Fibroblast of pulmonary artery (primary cell): ENCODE results near the gene ST3GAL5.
A peak's percentile ranks its signal among the peaks of the same experiment; 100 is the strongest.

Experiments used
- DNase-seq: peaks from one replicate; pipeline ENCODE4 v3.0.0-alpha.2; 2010; ENCODE audit warnings: low read depth
- H3K4me3 ChIP-seq: replicated peaks from 2 replicates; pipeline ENCODE4 v1.5.1; 2011; ENCODE audit warnings: low read depth, mild to moderate bottlenecking, control low read depth, low read length, moderate library complexity
- TF ChIP-seq, protein P1 (sequence below): IDR thresholded peaks from 2 replicates; pipeline ENCODE4 v1.5.1; 2011; ENCODE audit warnings: mild to moderate bottlenecking, control low read depth, low read length, inconsistent platforms; ENCODE audit errors: missing control alignments

The ST3GAL5 gene

DNA sequence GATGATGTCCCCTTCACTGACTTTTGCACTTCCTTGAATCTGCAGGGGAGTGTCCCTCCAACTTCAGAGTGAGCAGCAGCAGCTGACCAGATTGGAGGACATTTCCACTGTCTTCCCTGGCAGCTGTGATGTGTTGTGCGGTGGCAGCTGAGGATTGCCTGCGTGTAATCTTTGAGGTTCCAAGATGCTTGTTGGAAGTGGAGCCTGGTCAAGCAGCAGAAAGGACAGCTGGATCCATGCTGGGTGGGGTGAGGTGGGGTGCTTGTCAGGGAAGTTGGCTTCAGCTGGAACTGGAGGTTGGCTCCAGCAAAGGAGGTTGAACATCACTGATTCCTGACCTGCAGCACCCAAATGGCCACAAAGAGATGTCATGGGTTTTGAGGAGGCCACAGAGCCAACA, 64.8 kb downstream of the ST3GAL5 start:
- TF ChIP-seq, protein P1, sequence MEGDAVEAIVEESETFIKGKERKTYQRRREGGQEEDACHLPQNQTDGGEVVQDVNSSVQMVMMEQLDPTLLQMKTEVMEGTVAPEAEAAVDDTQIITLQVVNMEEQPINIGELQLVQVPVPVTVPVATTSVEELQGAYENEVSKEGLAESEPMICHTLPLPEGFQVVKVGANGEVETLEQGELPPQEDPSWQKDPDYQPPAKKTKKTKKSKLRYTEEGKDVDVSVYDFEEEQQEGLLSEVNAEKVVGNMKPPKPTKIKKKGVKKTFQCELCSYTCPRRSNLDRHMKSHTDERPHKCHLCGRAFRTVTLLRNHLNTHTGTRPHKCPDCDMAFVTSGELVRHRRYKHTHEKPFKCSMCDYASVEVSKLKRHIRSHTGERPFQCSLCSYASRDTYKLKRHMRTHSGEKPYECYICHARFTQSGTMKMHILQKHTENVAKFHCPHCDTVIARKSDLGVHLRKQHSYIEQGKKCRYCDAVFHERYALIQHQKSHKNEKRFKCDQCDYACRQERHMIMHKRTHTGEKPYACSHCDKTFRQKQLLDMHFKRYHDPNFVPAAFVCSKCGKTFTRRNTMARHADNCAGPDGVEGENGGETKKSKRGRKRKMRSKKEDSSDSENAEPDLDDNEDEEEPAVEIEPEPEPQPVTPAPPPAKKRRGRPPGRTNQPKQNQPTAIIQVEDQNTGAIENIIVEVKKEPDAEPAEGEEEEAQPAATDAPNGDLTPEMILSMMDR, result no peak
- DNase-seq, result no peak
- H3K4me3 ChIP-seq, result no peak overlapping the region

DNA sequence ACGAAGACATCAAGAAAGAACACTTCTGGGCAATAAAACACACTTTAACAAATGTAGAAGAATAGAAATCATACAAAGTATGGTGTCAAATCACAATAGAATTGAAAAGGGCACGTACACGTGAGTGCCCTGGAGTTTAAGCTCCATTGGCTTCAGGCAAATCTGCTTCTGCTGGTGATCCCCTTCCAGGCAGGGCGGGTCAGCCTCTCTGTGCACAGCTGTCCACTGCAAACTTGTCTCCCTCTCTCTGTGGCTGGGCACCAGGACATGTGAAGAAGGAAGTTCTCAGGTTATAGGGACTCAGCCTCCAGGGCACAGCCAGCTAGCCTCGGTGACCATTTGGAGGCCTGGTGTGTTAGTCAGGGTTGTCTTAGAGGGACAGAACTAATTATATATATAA, 66.0 kb downstream of the ST3GAL5 start:
- no peak overlapping the region for H3K4me3 ChIP-seq
- DNase-seq, result no peak
- TF ChIP-seq, protein P1, result no peak

DNA sequence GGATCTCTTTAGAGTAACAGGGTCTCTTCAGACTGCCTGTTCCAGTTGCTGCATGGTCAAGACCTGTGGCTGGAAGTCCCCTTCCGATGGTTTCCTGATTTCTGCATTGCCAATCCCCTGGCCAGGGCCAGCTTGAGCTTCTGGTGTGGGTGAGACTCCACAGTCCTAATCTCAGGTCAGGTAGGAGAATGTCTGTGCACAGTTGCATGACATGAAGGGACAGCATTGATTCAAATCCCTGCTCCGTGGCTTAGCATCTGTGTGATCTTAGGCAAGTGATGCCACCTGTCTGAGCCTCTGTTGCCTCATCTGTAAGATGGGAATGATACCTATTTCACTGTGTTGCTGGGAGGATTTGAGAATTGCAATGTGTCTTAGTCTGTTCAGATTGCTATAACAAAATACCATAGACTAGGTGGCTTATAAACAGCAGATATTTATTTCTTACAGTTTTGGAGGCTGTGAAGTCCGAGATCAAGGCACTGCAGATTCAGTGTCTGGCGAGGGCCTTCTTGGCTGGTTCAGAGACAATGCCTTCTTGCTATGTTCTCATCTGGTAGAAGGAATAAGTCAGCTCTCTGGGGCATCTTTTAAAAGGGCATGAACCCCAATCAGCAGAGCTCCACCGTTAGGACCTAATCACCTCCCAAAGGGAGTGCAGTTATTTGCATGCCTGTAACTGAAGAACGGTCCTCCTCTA, 68.8 kb downstream of the ST3GAL5 start:
- no peak for DNase-seq
- H3K4me3 ChIP-seq, result no peak overlapping the region
- TF ChIP-seq, protein P1, result no peak

DNA sequence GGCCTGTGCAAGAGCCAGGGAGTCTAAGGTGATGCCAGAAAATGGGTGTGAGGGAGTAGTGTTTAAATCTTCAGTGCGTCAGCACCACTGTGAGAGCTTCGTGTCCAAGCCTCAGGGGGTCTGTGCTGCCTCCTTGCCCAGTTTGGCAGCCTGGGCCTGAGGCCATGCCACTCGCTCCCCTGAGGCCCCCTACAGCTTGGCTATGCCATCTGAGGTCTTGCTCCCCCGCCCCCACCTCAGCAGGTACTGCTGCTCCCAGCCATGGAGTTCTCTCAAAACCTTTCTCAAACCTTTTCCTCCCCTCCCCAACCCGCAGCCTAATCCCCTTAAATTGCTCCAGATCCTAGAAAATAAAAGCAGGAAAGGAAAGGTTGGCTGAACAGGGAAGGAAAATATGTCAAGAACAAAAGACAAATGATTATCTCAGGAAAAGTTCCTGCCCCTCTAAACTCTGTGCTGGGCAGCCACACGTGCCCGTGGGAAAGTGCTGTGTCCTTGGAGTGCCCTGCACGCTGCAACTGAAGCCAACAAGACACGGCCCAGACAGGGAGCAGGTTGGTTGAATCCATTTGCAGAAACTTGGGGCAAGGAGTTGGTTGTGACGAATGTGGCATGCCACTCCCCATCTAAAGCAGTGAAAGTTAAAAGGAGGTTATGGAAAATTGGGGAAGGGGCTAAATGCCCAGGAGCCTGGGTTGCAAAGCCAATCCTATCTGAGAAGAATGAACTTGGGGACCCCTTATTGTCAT, 73.8 kb downstream of the ST3GAL5 start:
- no peak overlapping the region for H3K4me3 ChIP-seq
- no peak for DNase-seq
- TF ChIP-seq, protein P1, result no peak

DNA sequence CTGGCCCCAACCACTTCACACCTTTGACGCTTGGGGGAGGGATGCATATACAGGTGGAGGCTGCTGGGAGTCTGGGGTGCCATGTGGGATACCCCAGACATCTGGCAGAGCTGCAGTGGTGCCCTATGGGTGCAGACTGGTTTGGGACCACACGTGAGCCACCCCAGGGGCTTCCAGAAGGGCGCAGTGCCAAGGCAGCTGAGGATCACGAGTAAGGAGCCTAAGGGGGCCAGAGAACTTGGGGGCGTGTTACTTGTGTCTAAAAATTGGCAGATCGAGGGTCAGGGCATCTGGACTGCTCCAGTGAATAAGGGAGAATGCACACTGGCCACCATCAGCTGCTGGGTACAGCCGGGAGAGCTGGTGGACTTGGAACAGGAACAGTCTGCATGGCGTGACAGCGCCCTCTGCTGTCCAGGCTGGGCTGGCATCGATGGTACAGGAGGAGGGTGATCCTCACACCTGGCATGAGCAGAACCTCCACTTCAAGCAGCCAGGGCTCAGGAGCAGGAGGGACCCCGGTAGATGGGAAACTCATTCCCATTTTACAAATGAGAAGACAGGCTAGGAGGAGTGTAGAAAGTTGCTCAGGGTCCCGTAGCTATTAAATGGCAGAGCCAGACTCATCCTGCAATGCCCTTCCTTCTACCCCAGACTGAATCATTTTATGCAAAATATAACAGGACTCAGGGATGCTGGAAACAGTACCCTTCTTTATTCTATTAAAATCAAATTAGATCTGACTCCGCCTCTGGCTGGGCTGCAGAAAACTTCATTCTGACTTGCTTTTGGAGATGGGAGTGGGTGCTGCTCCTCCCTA, 74.6 kb downstream of the ST3GAL5 start:
- no peak overlapping the region for H3K4me3 ChIP-seq
- peak; percentile 91 for DNase-seq
- TF ChIP-seq, protein P1, result peak; percentile 99

DNA sequence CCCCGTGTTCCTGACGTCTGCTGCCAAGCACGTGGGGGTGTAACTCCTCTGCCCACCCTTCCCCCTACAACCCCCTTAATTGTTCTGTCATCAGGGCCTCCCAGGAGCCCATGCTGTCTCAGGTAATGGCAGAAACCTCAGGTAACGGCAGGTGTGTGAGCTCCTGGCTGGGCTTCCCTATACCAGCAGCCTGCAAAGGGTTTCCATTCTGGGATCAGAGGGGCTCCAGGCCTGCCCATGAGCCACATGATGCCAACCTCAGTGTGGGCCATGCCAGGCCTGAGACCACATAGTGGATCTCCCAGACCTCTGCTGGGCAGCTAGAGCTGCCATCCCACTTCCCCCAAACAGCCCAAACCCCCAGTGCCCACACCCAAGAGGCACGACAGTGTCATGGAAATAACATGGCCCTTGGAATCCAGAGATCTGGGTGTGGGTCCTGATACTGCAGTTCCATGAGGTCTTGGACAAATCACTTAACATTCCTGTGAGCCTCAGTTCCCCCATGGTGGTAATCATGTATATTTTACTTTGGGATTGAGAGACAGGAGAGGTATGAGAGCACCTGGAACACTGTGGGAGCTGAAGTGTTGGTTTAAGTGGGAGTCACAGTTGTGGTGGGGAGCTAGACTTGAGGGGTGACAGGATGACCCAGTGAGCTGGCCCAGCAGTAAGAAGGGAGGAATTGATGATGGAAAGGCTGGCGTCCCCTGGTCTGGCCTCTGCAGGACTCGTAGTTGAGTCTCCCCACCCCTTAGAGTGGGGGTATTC, 75.4 kb downstream of the ST3GAL5 start:
- TF ChIP-seq, protein P1, result no peak

More for the DNA sequence above, 75.4 kb downstream of the ST3GAL5 start:
- no peak for DNase-seq
- H3K4me3 ChIP-seq, result no peak overlapping the region
